MM.1S (cell line): ENCODE data around the gene PES1.

Source experiments
- DNase-seq: peaks from one replicate; pipeline ENCODE4 v3.0.0-alpha.2; 2015
- H2AFZ ChIP-seq: fragments of 300-600 bp; sonication (generic); 2 replicates; pipeline ENCODE4 v1.6.0; 2016; ENCODE audit warnings: antibody characterized with exemption, low read length
- H3F3A ChIP-seq: fragments of 300-600 bp; sonication (generic); 2 replicates; pipeline ENCODE4 v1.6.1; 2016; ENCODE audit warnings: mild to moderate bottlenecking, antibody characterized with exemption, low read length, moderate library complexity, mixed read lengths; ENCODE audit not compliant: insufficient read depth
- H3K27ac ChIP-seq: fragments of 300-600 bp; sonication (generic); 2 replicates; pipeline ENCODE4 v1.5.1; 2016; ENCODE audit warnings: mild to moderate bottlenecking, low read length
- H3K27me3 ChIP-seq: fragments of 300-600 bp; sonication (generic); replicated peaks from 2 replicates; pipeline ENCODE4 v1.6.0; 2016; ENCODE audit warnings: low read length; ENCODE audit not compliant: insufficient read depth
- H3K36me3 ChIP-seq: fragments of 300-600 bp; sonication (generic); replicated peaks from 2 replicates; pipeline ENCODE4 v1.6.1; 2016; ENCODE audit warnings: mild to moderate bottlenecking, low read length, mixed read lengths; ENCODE audit not compliant: insufficient read depth
- H3K4me1 ChIP-seq: fragments of 300-600 bp; sonication (generic); 2 replicates; pipeline ENCODE4 v1.6.1; 2016; ENCODE audit warnings: low read length, mixed read lengths
- H3K4me2 ChIP-seq: fragments of 300-600 bp; sonication (generic); 2 replicates; pipeline ENCODE4 v1.6.0; 2016; ENCODE audit warnings: low read depth, low read length
- H3K4me3 ChIP-seq: fragments of 300-600 bp; sonication (generic); 2 replicates; pipeline ENCODE4 v1.5.1; 2016; ENCODE audit warnings: low read length, mixed read lengths
- H3K79me2 ChIP-seq: fragments of 300-600 bp; sonication (generic); 2 replicates; pipeline ENCODE4 v1.6.1; 2016; ENCODE audit warnings: mixed run types, low read length, mixed read lengths
- H3K9ac ChIP-seq: fragments of 300-600 bp; sonication (generic); 2 replicates; pipeline ENCODE4 v1.6.1; 2016; ENCODE audit warnings: low read length, mixed read lengths
- H3K9me2 ChIP-seq: fragments of 300-600 bp; sonication (generic); replicated peaks from 2 replicates; pipeline ENCODE4 v1.6.1; 2016; ENCODE audit warnings: mild to moderate bottlenecking, low read length, mixed read lengths; ENCODE audit not compliant: insufficient read depth
- H3K9me3 ChIP-seq: fragments of 300-600 bp; sonication (generic); replicated peaks from 2 replicates; pipeline ENCODE4 v1.6.1; 2016; ENCODE audit warnings: mild to moderate bottlenecking, low read length, mixed read lengths; ENCODE audit not compliant: insufficient read depth
- H4K20me1 ChIP-seq: fragments of 300-600 bp; sonication (generic); 2 replicates; pipeline ENCODE4 v1.6.1; 2016; ENCODE audit warnings: mild to moderate bottlenecking, low read length, moderate library complexity, mixed read lengths; ENCODE audit not compliant: insufficient read depth
- EZH2 ChIP-seq: fragments of 300-600 bp; sonication (generic); optimal IDR thresholded peaks from 2 replicates; pipeline ENCODE3; 2017; ENCODE audit warnings: low read depth, mild to moderate bottlenecking, antibody characterized with exemption, low read length, mixed read lengths
- EZH2phosphoT487 ChIP-seq: fragments of 300-600 bp; sonication (generic); IDR thresholded peaks from 2 replicates; pipeline ENCODE4 v1.6.1; 2018; ENCODE audit warnings: antibody characterized with exemption, low read length
- TF ChIP-seq, protein P1 (sequence below): fragments of 300-600 bp; sonication (generic); IDR thresholded peaks from 2 replicates; pipeline ENCODE4 v1.5.1; 2016; ENCODE audit warnings: antibody characterized with exemption, low read length, mixed read lengths

Gene PES1

DNA sequence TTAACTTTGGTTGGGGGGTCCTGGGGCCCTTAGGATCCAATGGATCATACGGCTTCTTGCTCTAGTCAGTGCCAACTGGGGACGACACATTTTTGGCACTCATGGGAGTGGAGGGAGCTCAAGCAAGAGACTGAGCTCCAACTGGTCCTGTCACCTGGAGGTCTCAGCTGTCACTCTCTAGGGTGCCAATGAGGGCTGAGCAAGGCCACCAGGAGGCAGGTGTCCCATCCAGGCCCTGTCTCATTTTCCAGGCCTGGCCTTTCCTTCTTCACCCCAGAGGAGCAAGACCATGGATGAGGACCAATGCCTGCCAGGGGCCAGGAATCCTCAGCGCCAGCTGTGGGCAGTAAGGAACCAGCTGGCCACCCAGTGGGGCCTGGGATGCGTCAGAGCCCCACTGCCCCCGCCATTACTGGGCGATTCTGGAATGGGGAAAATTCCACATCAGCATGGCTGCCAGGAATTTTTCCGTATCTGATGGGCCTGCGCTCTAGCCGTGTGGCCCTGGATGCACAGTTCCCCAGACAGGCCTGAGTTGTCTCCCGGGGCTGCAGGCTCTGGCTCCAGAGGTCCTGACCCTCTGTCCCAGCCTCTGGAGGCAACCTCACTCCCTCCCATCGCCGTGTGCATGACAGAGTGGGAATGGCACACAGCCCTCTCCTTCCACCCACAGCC, 16.6 kb downstream of the PES1 start:
- Histone ChIP-seq H3K79me2 (no peaks in the 10 kb centered on the region), H3K36me3 (no peaks in the 10 kb centered on the region), H3K4me1 (no peaks in the 10 kb centered on the region), H3F3A (no peaks in the 10 kb centered on the region), H3K9me3 (no peaks in the 10 kb centered on the region), H3K4me2 (no peak overlapping the region), H3K27me3 (peaks cover 9% of the 10 kb centered on the region; the same call in 1 of the 2 replicates), H3K27ac (no peak overlapping the region), H3K4me3 (no peak overlapping the region), H2AFZ (no peak overlapping the region), H3K9ac (no peak overlapping the region), H4K20me1 (no peaks in the 10 kb centered on the region), H3K9me2 (no peaks in the 10 kb centered on the region)
- DNase-seq = no peak
- TF ChIP-seq EZH2phosphoT487 = no peak
- TF ChIP-seq, protein P1, sequence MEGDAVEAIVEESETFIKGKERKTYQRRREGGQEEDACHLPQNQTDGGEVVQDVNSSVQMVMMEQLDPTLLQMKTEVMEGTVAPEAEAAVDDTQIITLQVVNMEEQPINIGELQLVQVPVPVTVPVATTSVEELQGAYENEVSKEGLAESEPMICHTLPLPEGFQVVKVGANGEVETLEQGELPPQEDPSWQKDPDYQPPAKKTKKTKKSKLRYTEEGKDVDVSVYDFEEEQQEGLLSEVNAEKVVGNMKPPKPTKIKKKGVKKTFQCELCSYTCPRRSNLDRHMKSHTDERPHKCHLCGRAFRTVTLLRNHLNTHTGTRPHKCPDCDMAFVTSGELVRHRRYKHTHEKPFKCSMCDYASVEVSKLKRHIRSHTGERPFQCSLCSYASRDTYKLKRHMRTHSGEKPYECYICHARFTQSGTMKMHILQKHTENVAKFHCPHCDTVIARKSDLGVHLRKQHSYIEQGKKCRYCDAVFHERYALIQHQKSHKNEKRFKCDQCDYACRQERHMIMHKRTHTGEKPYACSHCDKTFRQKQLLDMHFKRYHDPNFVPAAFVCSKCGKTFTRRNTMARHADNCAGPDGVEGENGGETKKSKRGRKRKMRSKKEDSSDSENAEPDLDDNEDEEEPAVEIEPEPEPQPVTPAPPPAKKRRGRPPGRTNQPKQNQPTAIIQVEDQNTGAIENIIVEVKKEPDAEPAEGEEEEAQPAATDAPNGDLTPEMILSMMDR = no peak
- TF ChIP-seq EZH2 = no peak

GRCh38 chr22:30574095-30574981, 17.4 kb downstream of the PES1 start, which contains the start of gene GAL3ST1:
GAL3ST1 (minus strand) TSS chr22:30574665; CDS start chr22:30557392, 17,273 bp downstream.
- Histone ChIP-seq H3F3A (no peaks in the 10 kb centered on the region), H3K79me2 (no peaks in the 10 kb centered on the region), H4K20me1 (no peaks in the 10 kb centered on the region), H3K4me1 (no peaks in the 10 kb centered on the region), H3K9me3 (no peaks in the 10 kb centered on the region), H2AFZ (no peak within 1 kb of the TSS), H3K4me2 (no peak within 1 kb of the TSS), H3K36me3 (no peaks in the 10 kb centered on the region), H3K27ac (no peak within 1 kb of the TSS), H3K9ac (no peak within 1 kb of the TSS), H3K27me3 (peaks cover 16% of the 10 kb centered on the region; the same call in 1 of the 2 replicates), H3K9me2 (no peaks in the 10 kb centered on the region), H3K4me3 (no peak within 1 kb of the TSS)
- DNase-seq = no peak
- no peak for TF ChIP-seq EZH2phosphoT487
- TF ChIP-seq, protein P1 = no peak
- TF ChIP-seq EZH2 = no peak

DNA sequence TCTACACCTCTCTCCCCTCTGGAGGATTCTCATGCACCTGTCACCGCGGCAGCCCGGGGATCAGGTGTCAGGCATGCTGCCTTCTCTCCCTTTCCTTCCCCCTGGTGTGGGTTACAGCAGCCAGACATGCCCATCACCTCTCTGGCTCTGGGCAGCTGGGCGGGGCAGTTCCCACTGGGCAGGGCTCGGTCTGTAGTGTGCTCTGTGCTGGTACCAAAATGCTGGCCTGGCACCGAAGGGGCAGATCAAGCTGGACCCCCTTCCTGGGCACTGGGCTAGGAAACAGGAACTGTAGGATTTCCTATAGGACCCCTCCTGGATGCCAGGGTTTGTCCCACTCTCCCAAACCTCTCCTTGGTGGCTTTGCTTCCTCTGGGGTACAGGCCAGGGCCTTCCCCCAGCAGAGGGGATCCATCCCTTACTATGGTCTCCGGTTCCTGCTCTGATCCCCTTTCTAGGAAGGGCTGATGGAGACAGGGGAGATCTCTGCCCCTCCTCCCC, 18.1 kb downstream of the PES1 start:
- no peaks in the 10 kb centered on the region for H3F3A ChIP-seq
- TF ChIP-seq EZH2 (no peak), EZH2phosphoT487 (no peak)
- TF ChIP-seq, protein P1 = no peak
- H2AFZ ChIP-seq = no peak overlapping the region
- H3K36me3 ChIP-seq = no peaks in the 10 kb centered on the region
- H4K20me1 ChIP-seq = no peaks in the 10 kb centered on the region
- H3K4me2 ChIP-seq = no peak overlapping the region
- no peaks in the 10 kb centered on the region for H3K9me2 ChIP-seq
- H3K27ac ChIP-seq = no peak overlapping the region
- no peak for DNase-seq
- no peaks in the 10 kb centered on the region for H3K9me3 ChIP-seq
- H3K79me2 ChIP-seq = no peaks in the 10 kb centered on the region
- no peak overlapping the region for H3K4me3 ChIP-seq
- H3K4me1 ChIP-seq = no peaks in the 10 kb centered on the region
- H3K27me3 ChIP-seq = peaks cover 16% of the 10 kb centered on the region; the same call in 1 of the 2 replicates
- H3K9ac ChIP-seq = no peak overlapping the region
